MM.1S (cell line): ENCODE measurements around the gene KLC4.

Source experiments
- EZH2phosphoT487 ChIP-seq: fragments of 300-600 bp; sonication (generic); IDR thresholded peaks from 2 replicates; pipeline ENCODE4 v1.6.1; 2018; ENCODE audit warnings: antibody characterized with exemption, low read length
- TF ChIP-seq, protein P1 (sequence below): fragments of 300-600 bp; sonication (generic); IDR thresholded peaks from 2 replicates; pipeline ENCODE4 v1.5.1; 2016; ENCODE audit warnings: antibody characterized with exemption, low read length, mixed read lengths

DNA sequence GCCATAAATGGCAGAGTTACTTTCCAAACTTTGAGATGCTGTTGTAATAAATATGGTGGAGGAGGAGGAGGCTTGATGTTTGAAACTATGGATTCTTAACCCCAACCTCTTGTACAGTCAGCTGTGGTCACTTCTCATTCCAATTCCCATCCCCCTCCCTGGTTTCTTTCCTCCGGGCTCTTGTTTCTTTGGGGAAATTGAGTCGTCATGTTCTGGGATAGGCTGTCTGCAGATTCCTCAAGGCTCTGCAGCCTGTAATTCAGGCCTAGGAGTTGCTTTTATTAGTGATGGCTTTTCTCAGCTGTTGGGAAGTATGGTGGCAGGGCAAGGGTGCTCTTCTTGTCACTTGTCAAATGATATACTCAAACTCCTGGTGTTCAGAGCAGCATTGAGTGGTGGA lies 19.3 kb downstream of the KLC4 start:
- TF ChIP-seq, protein P1, sequence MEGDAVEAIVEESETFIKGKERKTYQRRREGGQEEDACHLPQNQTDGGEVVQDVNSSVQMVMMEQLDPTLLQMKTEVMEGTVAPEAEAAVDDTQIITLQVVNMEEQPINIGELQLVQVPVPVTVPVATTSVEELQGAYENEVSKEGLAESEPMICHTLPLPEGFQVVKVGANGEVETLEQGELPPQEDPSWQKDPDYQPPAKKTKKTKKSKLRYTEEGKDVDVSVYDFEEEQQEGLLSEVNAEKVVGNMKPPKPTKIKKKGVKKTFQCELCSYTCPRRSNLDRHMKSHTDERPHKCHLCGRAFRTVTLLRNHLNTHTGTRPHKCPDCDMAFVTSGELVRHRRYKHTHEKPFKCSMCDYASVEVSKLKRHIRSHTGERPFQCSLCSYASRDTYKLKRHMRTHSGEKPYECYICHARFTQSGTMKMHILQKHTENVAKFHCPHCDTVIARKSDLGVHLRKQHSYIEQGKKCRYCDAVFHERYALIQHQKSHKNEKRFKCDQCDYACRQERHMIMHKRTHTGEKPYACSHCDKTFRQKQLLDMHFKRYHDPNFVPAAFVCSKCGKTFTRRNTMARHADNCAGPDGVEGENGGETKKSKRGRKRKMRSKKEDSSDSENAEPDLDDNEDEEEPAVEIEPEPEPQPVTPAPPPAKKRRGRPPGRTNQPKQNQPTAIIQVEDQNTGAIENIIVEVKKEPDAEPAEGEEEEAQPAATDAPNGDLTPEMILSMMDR: no peak
- TF ChIP-seq EZH2phosphoT487: no peak
